ENCODE results near the gene CDKN1B. TPM values are rescaled to one million over a fixed set of nuclear protein-coding genes. Genes with fewer than 3 reads are reported as not detected.

The CDKN1B gene
- total and polyA plus RNA-seq, 2 experiments from 2014 or later: 9.3 to 27.9 TPM

GRCh38 chr12:12686925-12687324 is 30.2 kb upstream of the CDKN1B start:
- H3F3A ChIP-seq (replicated peaks; ENCODE audit: low read depth): no peaks in the 10 kb centered on the region
- DNase-seq (ENCODE audit: low spot score): no peak
- H3K27me3 ChIP-seq (ENCODE audit: insufficient read depth): no peaks in the 10 kb centered on the region
- TF ChIP-seq EZH2 (IDR thresholded peaks at IDR 0.05; ENCODE audit: low read depth, unreplicated experiment) (no peak), ZNF462 (CRISPR knock-in tag; IDR thresholded peaks at IDR 0.05) (no peak), CREB1 (CRISPR knock-in tag; IDR thresholded peaks at IDR 0.05; ENCODE audit: low read depth) (no peak), POLR2AphosphoS5 (IDR thresholded peaks at IDR 0.05; ENCODE audit: low read depth) (no peak), JUNB (IDR thresholded peaks at IDR 0.05; ENCODE audit: unreplicated experiment) (no peak), STAT1 (IDR thresholded peaks at IDR 0.05; ENCODE audit: unreplicated experiment) (no peak), NANOG (IDR thresholded peaks at IDR 0.05; ENCODE audit: borderline replicate concordance) (no peak), CTCF (conservative IDR thresholded peaks at IDR 0.05; ENCODE audit: low read depth in 2 of 2) (no peak), EZH2phosphoT487 (IDR thresholded peaks at IDR 0.05; ENCODE audit: unreplicated experiment) (no peak), ZNF331 (CRISPR knock-in tag; IDR thresholded peaks at IDR 0.05; ENCODE audit: low read depth) (no peak), ZNF114 (CRISPR knock-in tag; IDR thresholded peaks at IDR 0.05) (no peak)
- TF ChIP-seq, protein P1, sequence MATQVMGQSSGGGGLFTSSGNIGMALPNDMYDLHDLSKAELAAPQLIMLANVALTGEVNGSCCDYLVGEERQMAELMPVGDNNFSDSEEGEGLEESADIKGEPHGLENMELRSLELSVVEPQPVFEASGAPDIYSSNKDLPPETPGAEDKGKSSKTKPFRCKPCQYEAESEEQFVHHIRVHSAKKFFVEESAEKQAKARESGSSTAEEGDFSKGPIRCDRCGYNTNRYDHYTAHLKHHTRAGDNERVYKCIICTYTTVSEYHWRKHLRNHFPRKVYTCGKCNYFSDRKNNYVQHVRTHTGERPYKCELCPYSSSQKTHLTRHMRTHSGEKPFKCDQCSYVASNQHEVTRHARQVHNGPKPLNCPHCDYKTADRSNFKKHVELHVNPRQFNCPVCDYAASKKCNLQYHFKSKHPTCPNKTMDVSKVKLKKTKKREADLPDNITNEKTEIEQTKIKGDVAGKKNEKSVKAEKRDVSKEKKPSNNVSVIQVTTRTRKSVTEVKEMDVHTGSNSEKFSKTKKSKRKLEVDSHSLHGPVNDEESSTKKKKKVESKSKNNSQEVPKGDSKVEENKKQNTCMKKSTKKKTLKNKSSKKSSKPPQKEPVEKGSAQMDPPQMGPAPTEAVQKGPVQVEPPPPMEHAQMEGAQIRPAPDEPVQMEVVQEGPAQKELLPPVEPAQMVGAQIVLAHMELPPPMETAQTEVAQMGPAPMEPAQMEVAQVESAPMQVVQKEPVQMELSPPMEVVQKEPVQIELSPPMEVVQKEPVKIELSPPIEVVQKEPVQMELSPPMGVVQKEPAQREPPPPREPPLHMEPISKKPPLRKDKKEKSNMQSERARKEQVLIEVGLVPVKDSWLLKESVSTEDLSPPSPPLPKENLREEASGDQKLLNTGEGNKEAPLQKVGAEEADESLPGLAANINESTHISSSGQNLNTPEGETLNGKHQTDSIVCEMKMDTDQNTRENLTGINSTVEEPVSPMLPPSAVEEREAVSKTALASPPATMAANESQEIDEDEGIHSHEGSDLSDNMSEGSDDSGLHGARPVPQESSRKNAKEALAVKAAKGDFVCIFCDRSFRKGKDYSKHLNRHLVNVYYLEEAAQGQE (IDR thresholded peaks at IDR 0.05; ENCODE audit: unreplicated experiment): no peak
- TF ChIP-seq, protein P2, sequence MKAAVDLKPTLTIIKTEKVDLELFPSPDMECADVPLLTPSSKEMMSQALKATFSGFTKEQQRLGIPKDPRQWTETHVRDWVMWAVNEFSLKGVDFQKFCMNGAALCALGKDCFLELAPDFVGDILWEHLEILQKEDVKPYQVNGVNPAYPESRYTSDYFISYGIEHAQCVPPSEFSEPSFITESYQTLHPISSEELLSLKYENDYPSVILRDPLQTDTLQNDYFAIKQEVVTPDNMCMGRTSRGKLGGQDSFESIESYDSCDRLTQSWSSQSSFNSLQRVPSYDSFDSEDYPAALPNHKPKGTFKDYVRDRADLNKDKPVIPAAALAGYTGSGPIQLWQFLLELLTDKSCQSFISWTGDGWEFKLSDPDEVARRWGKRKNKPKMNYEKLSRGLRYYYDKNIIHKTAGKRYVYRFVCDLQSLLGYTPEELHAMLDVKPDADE (IDR thresholded peaks at IDR 0.05): no peak
- H3K36me3 Mint-ChIP-seq (ENCODE audit: low read depth): no peaks in the 10 kb centered on the region
- peaks cover 20% of the 10 kb centered on the region for H3K79me2 ChIP-seq (replicated peaks; ENCODE audit: insufficient read depth)
- H3K36me3 ChIP-seq (ENCODE audit: insufficient read depth): no peaks in the 10 kb centered on the region
- peaks cover 14% of the 10 kb centered on the region for H3K4me1 ChIP-seq (ENCODE audit: insufficient read depth)
- no peaks in the 10 kb centered on the region for H4K20me1 ChIP-seq (replicated peaks; ENCODE audit: insufficient read depth)
- no peak overlapping the region for H3K4me3 Mint-ChIP-seq
- H3K4me2 ChIP-seq: no peak overlapping the region
- H3K27ac Mint-ChIP-seq: no peak overlapping the region
- H3K4me1 Mint-ChIP-seq: peaks cover 34% of the 10 kb centered on the region
- H2AFZ ChIP-seq: no peak overlapping the region
- H3K27ac ChIP-seq (ENCODE audit: low read depth): no peak overlapping the region
- H3K4me3 ChIP-seq: no peak overlapping the region
- no peak for ATAC-seq
- H3K9me2 ChIP-seq (ENCODE audit: insufficient read depth): no peaks in the 10 kb centered on the region
- peaks cover 6% of the 10 kb centered on the region for H3K27me3 Mint-ChIP-seq (ENCODE audit: insufficient read depth, low read depth, poor library complexity)
- no peaks in the 10 kb centered on the region for H3K9me3 Mint-ChIP-seq

Data from GM23338 (cell line).